HEK293T (cell line): Measurements from ENCODE around the gene SLC12A8.

Source experiments
- CTCF ChIA-PET: fragments of 350-600 bp; formaldehyde crosslinking; extraction: SDS; loops from one replicate; lab custom pipeline; 2021; ENCODE audit warnings: antibody characterized with exemption, inconsistent platforms; lab: Yijun Ruan, JAX
- POLR2A ChIA-PET: fragments of 350-600 bp; formaldehyde crosslinking; extraction: SDS; loops from one replicate; lab custom pipeline; 2020; ENCODE audit warnings: antibody characterized with exemption, inconsistent platforms; lab: Yijun Ruan, JAX
- DNase-seq: peaks from one replicate; pipeline ENCODE4 v3.0.0; 2012; ENCODE audit warnings: mixed read lengths; ENCODE audit errors: extremely low spot score
- ARNT ChIP-seq: fragments of 450-650 bp; IDR thresholded peaks from 2 replicates; pipeline ENCODE4 v1.6.1; 2017; ENCODE audit warnings: mild to moderate bottlenecking
- BHLHE40 ChIP-seq: fragments of 450-650 bp; IDR thresholded peaks from 2 replicates; pipeline ENCODE4 v1.6.1; 2016; ENCODE audit warnings: mild to moderate bottlenecking, moderate library complexity, borderline replicate concordance
- FOXK2 ChIP-seq: fragments of 450-650 bp; IDR thresholded peaks from 2 replicates; pipeline ENCODE4 v1.6.1; 2016; ENCODE audit warnings: mild to moderate bottlenecking
- FOXM1 ChIP-seq: fragments of 450-650 bp; IDR thresholded peaks from 2 replicates; pipeline ENCODE4 v1.6.1; 2017; ENCODE audit warnings: mild to moderate bottlenecking, borderline replicate concordance
- L3MBTL2 ChIP-seq: fragments of 450-650 bp; conservative IDR thresholded peaks from 2 replicates; pipeline ENCODE4 v1.6.1; 2016; ENCODE audit warnings: mild to moderate bottlenecking
- LEF1 ChIP-seq: fragments of 450-650 bp; IDR thresholded peaks from 2 replicates; pipeline ENCODE4 v1.6.1; 2017; ENCODE audit warnings: mild to moderate bottlenecking, borderline replicate concordance
- NFRKB ChIP-seq: fragments of 450-650 bp; IDR thresholded peaks from 2 replicates; pipeline ENCODE4 v1.6.1; 2016; ENCODE audit warnings: mild to moderate bottlenecking, moderate library complexity
- PKNOX1 ChIP-seq: fragments of 450-650 bp; IDR thresholded peaks from 2 replicates; pipeline ENCODE4 v1.6.1; 2016
- SP1 ChIP-seq: fragments of 450-650 bp; IDR thresholded peaks from 2 replicates; pipeline ENCODE4 v1.6.1; 2017

The SLC12A8 gene

GRCh38 chr3:125032683-125033082, 179.9 kb downstream of the SLC12A8 start:
- DNase-seq: no peak
- CTCF ChIA-PET: no interaction called here
- POLR2A ChIA-PET: no interaction called here
- no peak for TF ChIP-seq ARNT
- no peak for TF ChIP-seq PKNOX1
- no peak for TF ChIP-seq NFRKB
- TF ChIP-seq L3MBTL2: no peak
- TF ChIP-seq BHLHE40: no peak
- TF ChIP-seq FOXK2: no peak
- no peak for TF ChIP-seq LEF1
- TF ChIP-seq FOXM1: no peak
- no peak for TF ChIP-seq SP1
